K562 (cell line): ENCODE data around the gene NECAB3. TPM values are rescaled to one million over a fixed set of nuclear protein-coding genes. Genes with fewer than 3 reads are reported as not detected.

Source experiments
- ARID3B ChIP-seq: fragments of 250-450 bp; sonication (Bioruptor Pico); IDR thresholded peaks from 2 replicates; pipeline ENCODE4 v1.4.0; 2020; ENCODE audit warnings: borderline replicate concordance
- ATF7 ChIP-seq: fragments of 450-650 bp; IDR thresholded peaks from 2 replicates; pipeline ENCODE4 v1.7.1; 2014; ENCODE audit warnings: mild to moderate bottlenecking, moderate library complexity
- FOXA3 ChIP-seq, 2 experiments: fragments of 450-650 bp in 1 of 2; sonication (generic) in 1 of 2; formaldehyde crosslinking; IDR thresholded peaks in 1 of 2; conservative IDR thresholded peaks in 1 of 2; 2 replicates each; pipeline versions ENCODE4 v1.4.0 to v1.8.0; 2020 to 2022; ENCODE audit warnings: mild to moderate bottlenecking in 2 of 2, missing genetic modification reagents in 1 of 2
- GABPB1 ChIP-seq: sonication (generic); formaldehyde crosslinking; IDR thresholded peaks from 2 replicates; pipeline ENCODE4 v1.8.0; 2022; ENCODE audit warnings: mild to moderate bottlenecking, missing genetic modification reagents
- NEUROD1 ChIP-seq: fragments of 150-350 bp; IDR thresholded peaks from 2 replicates; pipeline ENCODE4 v1.6.1; 2014; ENCODE audit warnings: borderline replicate concordance, low read length, low read depth; ENCODE audit not compliant: partially characterized antibody
- NFIC ChIP-seq: fragments of 450-650 bp; IDR thresholded peaks from 2 replicates; pipeline ENCODE4 v1.6.1; 2017; ENCODE audit warnings: mild to moderate bottlenecking, inconsistent platforms
- NKRF ChIP-seq: fragments of 450-650 bp; IDR thresholded peaks from 2 replicates; pipeline ENCODE4 v1.6.1; 2016; ENCODE audit warnings: borderline replicate concordance
- PATZ1 ChIP-seq: fragments of 250-450 bp; sonication (Bioruptor Pico); IDR thresholded peaks from 2 replicates; pipeline ENCODE4 v1.5.0; 2020; ENCODE audit warnings: mild to moderate bottlenecking, borderline replicate concordance
- POLR2G ChIP-seq: fragments of 200-400 bp; formaldehyde crosslinking; IDR thresholded peaks from 2 replicates; pipeline ENCODE4 v1.6.1; 2017; ENCODE audit warnings: low read depth, mild to moderate bottlenecking, antibody characterized with exemption, low read length, moderate library complexity
- RFX7 ChIP-seq: fragments of 250-450 bp; sonication (Bioruptor Pico); IDR thresholded peaks from 2 replicates; pipeline ENCODE4 v1.5.1; 2021; ENCODE audit warnings: mild to moderate bottlenecking
- SFPQ ChIP-seq: fragments of 200-400 bp; formaldehyde crosslinking; IDR thresholded peaks from 2 replicates; pipeline ENCODE4 v1.6.1; 2017; ENCODE audit warnings: mild to moderate bottlenecking, low read depth, low read length, moderate library complexity
- SOX6 ChIP-seq: fragments of 450-650 bp; IDR thresholded peaks from 2 replicates; pipeline ENCODE4 v1.6.1; 2014; ENCODE audit warnings: mild to moderate bottlenecking
- ZBTB1 ChIP-seq: sonication (generic); formaldehyde crosslinking; IDR thresholded peaks from 2 replicates; pipeline ENCODE4 v1.8.1; 2023; ENCODE audit warnings: missing genetic modification reagents, low read depth, mild to moderate bottlenecking, borderline replicate concordance
- ZNF444 ChIP-seq: fragments of 250-450 bp; sonication (Bioruptor Pico); IDR thresholded peaks from 2 replicates; pipeline ENCODE4 v1.4.0; 2020; ENCODE audit warnings: mild to moderate bottlenecking, moderate library complexity
- ZNF511 ChIP-seq: sonication (generic); formaldehyde crosslinking; IDR thresholded peaks from 2 replicates; pipeline ENCODE4 v1.8.0; 2022; ENCODE audit warnings: mild to moderate bottlenecking, missing genetic modification reagents
- ZNF561 ChIP-seq: fragments of 450-650 bp; formaldehyde crosslinking; conservative IDR thresholded peaks from 2 replicates; pipeline ENCODE4 v1.4.0; 2020; ENCODE audit warnings: mild to moderate bottlenecking, moderate library complexity
- ZNF695 ChIP-seq: fragments of 450-650 bp; formaldehyde crosslinking; IDR thresholded peaks from 2 replicates; pipeline ENCODE4 v1.4.0; 2020; ENCODE audit warnings: mild to moderate bottlenecking, moderate library complexity
- polyA plus RNA-seq, 8 experiments: library from polyadenylated mRNA; depleted of rRNA in 4 of 8; stranded (reverse) in 5 of 8; unstranded in 3 of 8; fragments of >200 nt; fragmentation: Nextera tagmentation in 2 of 8; fragmentation: Illumina TruSeq in 1 of 8; extraction: Ambion mirVana in 2 of 8; extraction: Trizol in 1 of 8; gene quantifications; 2 replicates each; pipeline versions ENCODE4 v1.2.1 to v1.2.3, GENCODE V29; 2011 to 2014; ENCODE audit warnings: inconsistent platforms in 1 of 8, missing spikeins in 1 of 8
- total RNA-seq, 7 experiments: library from RNA; depleted of rRNA in 6 of 7; stranded (reverse); fragments of >200 nt in 6 of 7; fragmentation: Illumina TruSeq in 2 of 7; extraction: Trizol in 2 of 7; gene quantifications; 2 replicates each; pipeline versions ENCODE4 v1.2.1 to v1.2.3, GENCODE V29; 2011 to 2021; ENCODE audit warnings: low replicate concordance in 1 of 7

The NECAB3 gene
- total and polyA plus RNA-seq, 9 of the 15 experiments (the other 6 are each of a cell fraction or from before 2014, with no cell fraction given) = 0.94 to 63.3 (median 31.5) TPM

- TF ChIP-seq FOXA3 (CRISPR knock-in tag; conservative IDR thresholded peaks at IDR 0.05 in 1 of 2, IDR thresholded peaks at IDR 0.05 in 1 of 2) (0 out of 4 replicates have a peak, but pooled peaks of 1 of the 2 experiments have one; percentile 23), ZBTB1 (CRISPR knock-in tag) (no peak), NFIC (peak; percentile 39), NKRF (peak; percentile 51; the same call in 1 of the 2 replicates), SFPQ (no peak), ARID3B (CRISPR knock-in tag) (0 out of 2 replicates have a peak, but pooled peaks have one; percentile 47), POLR2G (peak; percentile 96), ZNF444 (CRISPR knock-in tag) (0 out of 2 replicates have a peak, but pooled peaks have one; percentile 41), PATZ1 (no peak), ATF7 (peak; percentile 57; the same call in 1 of the 2 replicates), ZNF561 (CRISPR knock-in tag) (0 out of 2 replicates have a peak, but pooled peaks have one; percentile 56), ZNF511 (no peak), NEUROD1 (peak; percentile 20), RFX7 (CRISPR knock-in tag) (no peak), SOX6 (peak; percentile 43; the same call in 1 of the 2 replicates), ZNF695 (CRISPR knock-in tag) (0 out of 2 replicates have a peak, but pooled peaks have one; percentile 76), GABPB1 (peak; percentile 92)
Observed at GRCh38 chr20:33663161-33664084, 10.8 kb downstream of the NECAB3 start (continued).
